IMR-90 (cell line): ENCODE results near the gene ZNF800. TPM values are rescaled to one million over a fixed set of nuclear protein-coding genes. Genes with fewer than 3 reads are reported as not detected.

Experiments used
- ATAC-seq: fragments of 200-7000 bp; cut with Tn5 transposase; 2 replicates; pipeline ENCODE4 v1.9.1; 2020; ENCODE audit warnings: low read depth, mild to moderate bottlenecking, moderate library complexity
- BruUV-seq: library from RNA; stranded (reverse); fragments of 400-500 nt; replicated peaks from 2 replicates; lab custom pipeline; 2021; lab: Mats Ljungman, UMichigan
- CTCF ChIA-PET: fragments of 300-600 bp; formaldehyde crosslinking; extraction: SDS; loops from one replicate; lab custom pipeline; 2021; ENCODE audit warnings: antibody characterized with exemption; lab: Yijun Ruan, JAX
- POLR2A ChIA-PET: fragments of 300-600 bp; sonication (Branson Sonifier 250); formaldehyde crosslinking; loops from one replicate; lab custom pipeline; 2022; ENCODE audit warnings: antibody characterized with exemption; ENCODE audit not compliant: unreplicated experiment; lab: Charles Lee
- DNase-seq: peaks from one replicate; pipeline ENCODE4 v3.0.0; 2013
- H2AFZ ChIP-seq: replicated peaks from 2 replicates; pipeline ENCODE3; 2013; ENCODE audit warnings: low read length, mild to moderate bottlenecking; ENCODE audit not compliant: poor library complexity
- H2AK5ac ChIP-seq: 2 replicates; pipeline ENCODE4 v1.6.1; 2013; ENCODE audit warnings: low read depth, low read length, inconsistent platforms
- H2AK9ac ChIP-seq: replicated peaks from 2 replicates; pipeline ENCODE3; 2013; ENCODE audit warnings: mild to moderate bottlenecking, low read depth, low read length, moderate library complexity; ENCODE audit not compliant: poor library complexity
- H2BK120ac ChIP-seq: 2 replicates; pipeline ENCODE4 v1.6.1; 2013; ENCODE audit warnings: low read depth, low read length, inconsistent platforms
- H2BK15ac ChIP-seq: 3 replicates; pipeline ENCODE4 v1.6.1; 2013; ENCODE audit warnings: low read depth, low read length, inconsistent platforms
- H2BK20ac ChIP-seq: 2 replicates; pipeline ENCODE4 v1.6.1; 2013; ENCODE audit warnings: low read depth, mild to moderate bottlenecking, inconsistent platforms, low read length, moderate library complexity
- H2BK5ac ChIP-seq: 2 replicates; pipeline ENCODE4 v1.6.1; 2013; ENCODE audit warnings: mild to moderate bottlenecking, low read depth, low read length, inconsistent platforms; ENCODE audit not compliant: poor library complexity, severe bottlenecking
- H3K14ac ChIP-seq: replicated peaks from 2 replicates; pipeline ENCODE4 v1.6.1; 2013; ENCODE audit warnings: low read depth, low read length, inconsistent platforms
- H3K18ac ChIP-seq: 2 replicates; pipeline ENCODE4 v1.6.1; 2013; ENCODE audit warnings: low read depth, low read length, control low read depth
- H3K23ac ChIP-seq: 2 replicates; pipeline ENCODE4 v1.6.1; 2013; ENCODE audit warnings: low read depth, low read length, inconsistent platforms
- H3K27ac ChIP-seq: 2 replicates; pipeline ENCODE4 v1.5.1; 2013; ENCODE audit warnings: mild to moderate bottlenecking, control low read depth, low read length; ENCODE audit not compliant: insufficient read depth
- H3K27me3 ChIP-seq: 2 replicates; pipeline ENCODE4 v1.6.1; 2013; ENCODE audit warnings: low read length; ENCODE audit not compliant: control insufficient read depth, insufficient read depth
- H3K36me3 ChIP-seq: 2 replicates; pipeline ENCODE4 v1.6.1; 2013; ENCODE audit warnings: low read length, mixed read lengths; ENCODE audit not compliant: control insufficient read depth, insufficient read depth
- H3K4ac ChIP-seq: 2 replicates; pipeline ENCODE4 v1.6.1; 2013; ENCODE audit warnings: low read depth, low read length, inconsistent platforms
- H3K4me1 ChIP-seq: 2 replicates; pipeline ENCODE4 v1.6.1; 2013; ENCODE audit warnings: low read length, mixed read lengths; ENCODE audit not compliant: control insufficient read depth, insufficient read depth
- H3K4me2 ChIP-seq: 2 replicates; pipeline ENCODE4 v1.6.1; 2013; ENCODE audit warnings: low read depth, mild to moderate bottlenecking, control low read depth, low read length, moderate library complexity
- H3K4me3 ChIP-seq: 2 replicates; pipeline ENCODE4 v1.5.1; 2013; ENCODE audit warnings: low read depth, mild to moderate bottlenecking, control low read depth, low read length, moderate library complexity; ENCODE audit not compliant: insufficient read depth
- H3K56ac ChIP-seq: 2 replicates; pipeline ENCODE4 v1.6.1; 2013; ENCODE audit warnings: low read length, inconsistent platforms; ENCODE audit not compliant: insufficient read depth; ENCODE audit errors: extremely low read depth
- H3K79me1 ChIP-seq, 2 experiments: 2 replicates each; pipeline ENCODE4 v1.6.1; 2013; ENCODE audit warnings: low read length in 2 of 2, inconsistent platforms in 1 of 2, low read depth in 1 of 2
- H3K9ac ChIP-seq: 2 replicates; pipeline ENCODE4 v1.6.1; 2013; ENCODE audit warnings: low read depth, low read length, control low read depth
- H3K9me1 ChIP-seq: 2 replicates; pipeline ENCODE4 v1.6.1; 2013; ENCODE audit warnings: low read length, inconsistent platforms; ENCODE audit not compliant: insufficient read depth
- H3K9me3 ChIP-seq: 2 replicates; pipeline ENCODE4 v1.6.1; 2013; ENCODE audit warnings: low read length; ENCODE audit not compliant: control insufficient read depth, insufficient read depth
- H4K20me1 ChIP-seq: 2 replicates; pipeline ENCODE4 v1.6.1; 2013; ENCODE audit warnings: low read length, inconsistent platforms; ENCODE audit not compliant: insufficient read depth
- H4K5ac ChIP-seq: 2 replicates; pipeline ENCODE4 v1.6.1; 2013; ENCODE audit warnings: mild to moderate bottlenecking, low read depth, low read length, control low read depth
- H4K8ac ChIP-seq, 2 experiments: 2 replicates each; pipeline ENCODE4 v1.6.1; 2013; ENCODE audit warnings: low read depth in 2 of 2, low read length in 2 of 2, control low read depth in 1 of 2, inconsistent platforms in 1 of 2
- H4K91ac ChIP-seq: 2 replicates; pipeline ENCODE4 v1.6.1; 2013; ENCODE audit warnings: low read depth, low read length, inconsistent platforms; ENCODE audit not compliant: insufficient read depth
- BHLHE40 ChIP-seq: fragments of 150-350 bp; IDR thresholded peaks from 2 replicates; pipeline ENCODE4 v1.6.1; 2016; ENCODE audit warnings: mild to moderate bottlenecking, low read depth, low read length
- ELK1 ChIP-seq: fragments of 150-350 bp; IDR thresholded peaks from 2 replicates; pipeline ENCODE4 v1.6.1; 2016; ENCODE audit warnings: low read depth, mild to moderate bottlenecking, low read length, moderate library complexity, borderline replicate concordance
- FOS ChIP-seq: fragments of 150-350 bp; IDR thresholded peaks from 2 replicates; pipeline ENCODE4 v1.6.1; 2016; ENCODE audit warnings: low read depth, low read length
- MAFK ChIP-seq: IDR thresholded peaks from 2 replicates; pipeline ENCODE4 v1.6.1; 2012; ENCODE audit warnings: low read depth, low read length, improper control_type of control experiment
- NFE2L2 ChIP-seq: fragments of 150-350 bp; IDR thresholded peaks from 2 replicates; pipeline ENCODE4 v1.6.1; 2016; ENCODE audit warnings: low read depth, mild to moderate bottlenecking, low read length
- POLR2A ChIP-seq: IDR thresholded peaks from 2 replicates; pipeline ENCODE4 v1.6.1; 2012; ENCODE audit warnings: mild to moderate bottlenecking, low read depth, low read length
- RAD21 ChIP-seq: IDR thresholded peaks from 2 replicates; pipeline ENCODE4 v1.6.1; 2012; ENCODE audit warnings: low read length, improper control_type of control experiment
- RFX5 ChIP-seq: IDR thresholded peaks from 2 replicates; pipeline ENCODE4 v1.8.0; 2012; ENCODE audit warnings: low read depth, mild to moderate bottlenecking, low read length, moderate library complexity
- USF2 ChIP-seq: fragments of 150-350 bp; IDR thresholded peaks from 2 replicates; pipeline ENCODE4 v1.6.1; 2017; ENCODE audit warnings: mild to moderate bottlenecking, antibody characterized with exemption, low read length, low read depth
- WGBS, 2 experiments: methylation state at CpG; one replicate each; pipeline versions ENCODE4 v1.1.5 to v1.1.7; 2013; ENCODE audit warnings: missing lambda C conversion rate in 2 of 2; ENCODE audit not compliant: insufficient read length in 1 of 2; ENCODE audit errors: extremely low coverage in 2 of 2; 5-methylcytosine and 5-hydroxymethylcytosine counted together
- dilution Hi-C: fragments of 300-500 bp; cut with HindIII; formaldehyde crosslinking; loops from one replicate; pipeline ENCODE4 v1.14.3; 2018; ENCODE audit warnings: low sequenced_read_pairs; ENCODE audit not compliant: unreplicated experiment
- in situ Hi-C: fragments of 300-500 bp; cut with MboI; formaldehyde crosslinking; loops from 3 replicates; pipeline ENCODE4 v1.14.3; 2019; ENCODE audit warnings: low sequenced_read_pairs, inconsistent platforms, mixed read lengths
- intact Hi-C: fragments of 100-400 bp; cut with micrococcal nuclease; formaldehyde crosslinking; loops from 2 replicates; pipeline ENCODE4 v1.10.0; 2022
- polyA plus RNA-seq, 3 experiments: library from polyadenylated mRNA; depleted of rRNA; stranded (reverse); fragments of >200 nt; gene quantifications; 2 replicates each; pipeline ENCODE4 v1.2.3, GENCODE V29; 2012; ENCODE audit warnings: low replicate concordance in 1 of 3
- total RNA-seq: library from RNA; depleted of rRNA; stranded (reverse); fragments of >200 nt; gene quantifications from 2 replicates; pipeline ENCODE4 v1.2.3, GENCODE V29; 2012

The ZNF800 gene
- total and polyA plus RNA-seq, 2 of the 4 experiments (the other 2 are of a cell fraction) = 6.9 to 13.1 TPM

- Histone ChIP-seq H2BK120ac (no peak overlapping the region), H2AFZ (no peak overlapping the region), H3K14ac (no peak overlapping the region), H2BK15ac (no peak overlapping the region), H3K18ac (no peak overlapping the region), H3K9me1 (no peaks in the 10 kb centered on the region), H3K9me3 (no peaks in the 10 kb centered on the region), H3K27ac (no peak overlapping the region), H2BK20ac (no peak overlapping the region), H3K27me3 (no peaks in the 10 kb centered on the region), H2AK9ac (no peak overlapping the region), H3K4me2 (no peak overlapping the region), H2BK5ac (no peak overlapping the region), H2AK5ac (no peak overlapping the region), H3K79me1 (no peaks in the 10 kb centered on the region), H3K4me1 (no peaks in the 10 kb centered on the region), H3K36me3 (no peaks in the 10 kb centered on the region), H3K56ac (no peak overlapping the region), H4K5ac (no peak overlapping the region), H3K9ac (no peak overlapping the region), H4K20me1 (no peaks in the 10 kb centered on the region), H3K23ac (no peak overlapping the region), H4K8ac (no peak overlapping the region), H3K4me3 (no peak overlapping the region), H3K4ac (no peak overlapping the region), H4K91ac (no peak overlapping the region)
- ChIA-PET CTCF (no interaction called here), POLR2A (no interaction called here)
- in situ Hi-C loops = no loop called here
- dilution Hi-C loops = no loop called here
- intact Hi-C loops = no loop called here
- DNase-seq (no peak), ATAC-seq (no peak)
- TF ChIP-seq RFX5 = no peak
- TF ChIP-seq USF2 = no peak
- TF ChIP-seq POLR2A = no peak
- no peak for TF ChIP-seq RAD21
- no peak for TF ChIP-seq FOS
- no peak for TF ChIP-seq BHLHE40
- no peak for TF ChIP-seq MAFK
- no peak for TF ChIP-seq NFE2L2
- no peak for TF ChIP-seq ELK1
- no TSS peak for BruUV-seq
- no CpG with 5 or more reads among the region's 1 CpG for WGBS, 2 experiments
Measured at GRCh38 chr7:127330070-127330469, 62.4 kb downstream of the ZNF800 start.
